ENCODE data around the gene ZNF444. TPM values are rescaled to one million over a fixed set of nuclear protein-coding genes. Genes with fewer than 3 reads are reported as not detected.

The ZNF444 gene
- total RNA-seq, 2 donors from 2014 or later: 50.3 to 95.9 TPM

DNA sequence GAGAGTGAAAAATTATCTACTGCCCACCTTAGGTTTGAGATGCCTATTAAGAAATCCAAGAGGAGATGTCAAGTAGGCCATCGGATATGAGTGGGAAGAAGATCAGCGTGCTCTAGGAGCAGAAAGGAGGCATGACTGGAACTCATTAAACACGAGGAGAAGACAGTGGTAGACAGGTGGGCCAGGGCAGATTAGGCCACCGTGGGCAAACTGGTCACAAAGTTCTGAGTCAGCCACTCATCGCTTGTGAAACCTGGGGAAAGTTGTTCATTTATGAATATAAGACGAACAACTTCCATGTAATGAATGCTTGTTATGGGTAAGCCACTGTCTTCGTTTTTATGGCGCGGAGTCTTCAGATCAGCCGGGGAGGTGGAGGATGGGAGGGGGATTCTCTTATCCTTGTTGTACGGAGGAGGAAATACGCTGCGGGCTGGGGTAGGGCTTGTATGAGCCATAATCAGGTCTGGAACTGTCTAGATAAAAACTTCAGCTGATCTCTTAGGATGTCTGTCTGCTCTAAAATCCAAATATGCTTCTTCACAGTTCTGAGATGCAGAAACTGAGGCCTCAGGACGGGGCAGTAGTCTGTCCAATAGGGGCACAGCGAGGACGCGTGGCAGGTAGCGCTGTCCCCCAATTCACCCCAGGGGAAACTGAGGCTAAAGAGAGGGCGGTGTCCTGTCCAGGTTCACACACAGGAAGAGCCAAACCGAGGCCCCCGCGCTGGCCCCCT is 1.1 kb upstream of the ZNF444 start:
- Histone ChIP-seq H3K4me1 (peaks cover 90% of the 10 kb centered on the region), H3K4me3 (peak overlapping the region; percentile 5 to 8), H3K27ac (peak overlapping the region; percentile 93 to 98 (median 96)), H3K9me3 (no peaks in the 10 kb centered on the region), H3K36me3 (replicated peaks in 1 of 2; ENCODE audit: insufficient read depth in 1 of 2, low read depth in 2 of 2) (no peaks in the 10 kb centered on the region), H3K27me3 (no peaks in the 10 kb centered on the region)
- WGBS, 2 donors: 29 to 47% methylated on average over 13 to 22 of the region's 22 CpGs
- TF ChIP-seq, protein P1, sequence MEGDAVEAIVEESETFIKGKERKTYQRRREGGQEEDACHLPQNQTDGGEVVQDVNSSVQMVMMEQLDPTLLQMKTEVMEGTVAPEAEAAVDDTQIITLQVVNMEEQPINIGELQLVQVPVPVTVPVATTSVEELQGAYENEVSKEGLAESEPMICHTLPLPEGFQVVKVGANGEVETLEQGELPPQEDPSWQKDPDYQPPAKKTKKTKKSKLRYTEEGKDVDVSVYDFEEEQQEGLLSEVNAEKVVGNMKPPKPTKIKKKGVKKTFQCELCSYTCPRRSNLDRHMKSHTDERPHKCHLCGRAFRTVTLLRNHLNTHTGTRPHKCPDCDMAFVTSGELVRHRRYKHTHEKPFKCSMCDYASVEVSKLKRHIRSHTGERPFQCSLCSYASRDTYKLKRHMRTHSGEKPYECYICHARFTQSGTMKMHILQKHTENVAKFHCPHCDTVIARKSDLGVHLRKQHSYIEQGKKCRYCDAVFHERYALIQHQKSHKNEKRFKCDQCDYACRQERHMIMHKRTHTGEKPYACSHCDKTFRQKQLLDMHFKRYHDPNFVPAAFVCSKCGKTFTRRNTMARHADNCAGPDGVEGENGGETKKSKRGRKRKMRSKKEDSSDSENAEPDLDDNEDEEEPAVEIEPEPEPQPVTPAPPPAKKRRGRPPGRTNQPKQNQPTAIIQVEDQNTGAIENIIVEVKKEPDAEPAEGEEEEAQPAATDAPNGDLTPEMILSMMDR (IDR thresholded peaks at IDR 0.05): no peak
- TF ChIP-seq POLR2A (IDR thresholded peaks at IDR 0.05): no peak
- intact Hi-C loops (cut with DNase I): no loop called here
- ATAC-seq: no peak
- peak in 2 of 4 donors; percentile 18 to 35 for DNase-seq

DNA sequence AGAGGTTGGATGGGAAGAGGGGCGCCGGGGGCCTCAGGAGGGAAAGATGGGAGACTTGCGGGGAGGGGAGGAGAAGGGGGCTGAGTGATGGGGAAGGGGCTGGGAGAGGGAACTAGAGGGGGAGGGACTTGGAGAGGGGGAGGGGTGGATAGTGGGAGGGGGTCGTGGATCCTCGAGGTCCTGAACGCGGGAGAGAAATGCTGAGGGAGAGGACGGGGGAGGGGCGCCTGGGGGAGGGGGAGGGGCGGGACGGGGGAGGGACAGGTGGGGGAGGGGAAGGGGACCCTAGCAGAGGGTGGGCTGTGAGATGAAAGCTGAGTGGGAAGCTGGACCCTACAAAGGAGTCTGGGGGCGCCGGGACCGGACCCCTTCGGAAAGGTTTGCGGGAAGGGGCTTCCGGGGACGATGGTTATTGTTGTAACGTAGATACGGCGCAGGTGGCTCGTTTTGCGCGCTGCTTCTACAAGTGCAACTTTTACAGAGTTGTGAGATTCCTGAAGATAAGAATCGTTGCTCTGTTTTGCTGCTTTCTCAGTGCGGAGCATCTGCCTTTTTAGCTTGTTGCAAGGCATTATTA is 418 bp downstream of the ZNF444 start:
- intact Hi-C loops (cut with DNase I): no loop called here
- Histone ChIP-seq H3K4me1 (peaks cover 90% of the 10 kb centered on the region), H3K27me3 (no peaks in the 10 kb centered on the region), H3K27ac (peak overlapping the region; percentile 93 to 98 (median 96)), H3K36me3 (replicated peaks in 1 of 2; ENCODE audit: insufficient read depth in 1 of 2, low read depth in 2 of 2) (no peaks in the 10 kb centered on the region), H3K4me3 (peak overlapping the region; percentile 19 to 27), H3K9me3 (no peaks in the 10 kb centered on the region)
- WGBS, 2 donors: 2% methylated on average over 23 to 25 of the region's 26 CpGs
- no peak for TF ChIP-seq POLR2A (IDR thresholded peaks at IDR 0.05)
- TF ChIP-seq, protein P1 (IDR thresholded peaks at IDR 0.05): no peak
- ATAC-seq (no peak), DNase-seq (peak; percentile 32 to 52 (median 49))

DNA sequence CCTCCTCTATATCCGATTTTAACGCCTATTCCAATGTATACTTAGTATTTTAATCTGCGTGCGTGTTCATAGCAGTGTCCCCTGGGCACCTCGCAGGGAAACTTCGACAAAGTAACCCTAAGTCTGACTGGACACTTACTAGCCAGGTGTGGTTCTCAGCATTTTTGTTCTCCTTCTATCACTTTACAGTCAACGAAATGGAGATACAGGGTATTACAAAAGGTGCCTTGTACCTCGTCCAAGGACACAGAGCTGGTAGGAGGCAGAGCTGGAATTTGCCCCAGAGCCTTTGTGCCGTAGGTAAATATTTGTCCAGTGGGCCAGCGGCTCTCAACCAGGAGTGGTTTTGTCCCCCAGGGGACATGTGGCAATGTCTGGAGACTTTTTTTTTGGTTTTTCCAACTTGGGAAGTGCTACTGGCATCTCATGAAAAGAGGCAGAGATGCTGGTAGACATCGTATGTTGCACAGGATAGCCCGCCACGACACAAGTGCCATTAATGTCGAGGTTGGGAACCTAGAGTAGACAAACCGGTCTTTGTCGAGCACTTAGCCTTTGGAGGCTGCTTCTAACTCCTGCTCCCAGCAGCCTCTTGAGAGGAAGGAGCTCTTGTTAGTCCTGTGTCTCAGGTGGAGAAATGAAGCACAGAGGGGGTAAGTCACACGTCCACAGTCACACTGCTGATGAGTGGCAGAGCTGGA is 1.1 kb downstream of the ZNF444 start:
- WGBS, 2 donors: 19 to 21% methylated on average over 17 of the region's 17 CpGs
- no peaks in the 10 kb centered on the region for H3K36me3 ChIP-seq (replicated peaks in 1 of 2; ENCODE audit: insufficient read depth in 1 of 2, low read depth in 2 of 2)
- no peaks in the 10 kb centered on the region for H3K27me3 ChIP-seq
- DNase-seq (peak; percentile 87 to 96 (median 92)), ATAC-seq (peak; percentile 43)
- H3K27ac ChIP-seq: peak overlapping the region; percentile 93 to 98 (median 96)
- intact Hi-C loops (cut with DNase I): no loop called here
- H3K4me1 ChIP-seq: peaks cover 90% of the 10 kb centered on the region
- peak overlapping the region; percentile 4 to 21 for H3K4me3 ChIP-seq
- peak in 2 of 3 donors; percentile 80 to 81 for TF ChIP-seq POLR2A (IDR thresholded peaks at IDR 0.05)
- TF ChIP-seq, protein P1 (IDR thresholded peaks at IDR 0.05): peak in 2 of 7 experiments; percentile 13 to 16
- no peaks in the 10 kb centered on the region for H3K9me3 ChIP-seq

DNA sequence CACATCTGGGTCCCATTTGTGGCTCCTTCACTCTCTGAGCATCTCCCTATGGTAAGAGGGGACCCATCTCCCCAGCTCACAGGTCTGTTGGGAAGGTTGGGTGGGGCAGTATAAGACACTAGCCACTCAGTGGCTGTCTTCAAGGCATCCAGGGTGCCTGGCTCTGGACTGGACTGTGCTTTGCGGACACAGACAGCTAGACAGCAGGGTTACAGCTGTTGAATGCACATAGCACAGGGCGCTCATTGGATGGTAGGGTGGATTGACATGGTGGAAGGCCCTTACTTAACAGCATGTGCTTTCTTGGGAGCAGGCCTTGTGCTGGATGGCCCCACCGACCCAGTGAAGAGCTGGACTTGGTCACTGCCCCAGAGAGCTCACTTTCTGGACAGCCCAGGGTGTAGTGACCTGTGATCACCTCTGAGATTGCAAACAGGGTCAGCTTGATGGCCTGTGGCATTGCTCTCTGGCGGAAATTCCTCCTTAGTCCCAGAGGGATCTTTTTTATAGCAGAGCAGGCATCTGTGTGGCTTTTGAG is 1.9 kb downstream of the ZNF444 start:
- Histone ChIP-seq H3K4me1 (peaks cover 90% of the 10 kb centered on the region), H3K27me3 (no peaks in the 10 kb centered on the region), H3K36me3 (replicated peaks in 1 of 2; ENCODE audit: insufficient read depth in 1 of 2, low read depth in 2 of 2) (no peaks in the 10 kb centered on the region), H3K4me3 (no peak overlapping the region), H3K27ac (peak overlapping the region; percentile 93 to 98 (median 96)), H3K9me3 (no peaks in the 10 kb centered on the region)
- ATAC-seq (no peak), DNase-seq (no peak)
- intact Hi-C loops (cut with DNase I): no loop called here
- no peak for TF ChIP-seq POLR2A (IDR thresholded peaks at IDR 0.05)
- TF ChIP-seq, protein P1 (IDR thresholded peaks at IDR 0.05): no peak
- 62 to 66% methylated on average over 2 to 4 of the region's 4 CpGs for WGBS, 2 donors

Measured in body of pancreas (tissue), 4 donors.